ENCODE results near the gene TMEM108.

The TMEM108 gene

GRCh38 chr3:133268726-133269134, 230.5 kb downstream of the TMEM108 start:
- intact Hi-C loops (cut with DNase I; ENCODE audit: low total_unique reads), result no loop called here
- Histone ChIP-seq H3K4me3 (no peak overlapping the region), H3K27me3 (no peaks in the 10 kb centered on the region), H3K27ac (no peak overlapping the region), H3K36me3 (no peaks in the 10 kb centered on the region), H3K9me3 (no peaks in the 10 kb centered on the region), H3K4me1 (no peaks in the 10 kb centered on the region)
- DNase-seq, result no peak
- TF ChIP-seq CTCF (IDR thresholded peaks at IDR 0.05), result no peak

- Histone ChIP-seq H3K36me3 (no peaks in the 10 kb centered on the region), H3K4me1 (no peaks in the 10 kb centered on the region), H3K27ac (no peak overlapping the region), H3K27me3 (no peaks in the 10 kb centered on the region), H3K4me3 (no peak overlapping the region), H3K9me3 (no peaks in the 10 kb centered on the region)
- DNase-seq, result no peak
- TF ChIP-seq CTCF (IDR thresholded peaks at IDR 0.05), result no peak
- intact Hi-C loops (cut with DNase I; ENCODE audit: low total_unique reads), result no loop called here
Measured at GRCh38 chr3:133269393-133269792, 231.2 kb downstream of the TMEM108 start.

GRCh38 chr3:133270631-133271030, 232.4 kb downstream of the TMEM108 start:
- intact Hi-C loops (cut with DNase I; ENCODE audit: low total_unique reads), result no loop called here
- Histone ChIP-seq H3K27ac (no peak overlapping the region), H3K4me1 (no peaks in the 10 kb centered on the region), H3K9me3 (no peaks in the 10 kb centered on the region), H3K4me3 (no peak overlapping the region), H3K27me3 (no peaks in the 10 kb centered on the region), H3K36me3 (no peaks in the 10 kb centered on the region)
- no peak for DNase-seq
- no peak for TF ChIP-seq CTCF (IDR thresholded peaks at IDR 0.05)

GRCh38 chr3:133271042-133271441, 232.9 kb downstream of the TMEM108 start:
- Histone ChIP-seq H3K27me3 (no peaks in the 10 kb centered on the region), H3K36me3 (no peaks in the 10 kb centered on the region), H3K9me3 (no peaks in the 10 kb centered on the region), H3K4me1 (no peaks in the 10 kb centered on the region), H3K4me3 (no peak overlapping the region), H3K27ac (no peak overlapping the region)
- intact Hi-C loops (cut with DNase I; ENCODE audit: low total_unique reads), result no loop called here
- no peak for DNase-seq
- no peak for TF ChIP-seq CTCF (IDR thresholded peaks at IDR 0.05)

GRCh38 chr3:133271539-133271938, 233.3 kb downstream of the TMEM108 start:
- no peaks in the 10 kb centered on the region for H3K36me3 ChIP-seq
- no peaks in the 10 kb centered on the region for H3K9me3 ChIP-seq
- no peak for TF ChIP-seq CTCF (IDR thresholded peaks at IDR 0.05)
- intact Hi-C loops (cut with DNase I; ENCODE audit: low total_unique reads), result no loop called here
- no peak overlapping the region for H3K4me3 ChIP-seq
- H3K27me3 ChIP-seq, result no peaks in the 10 kb centered on the region
- no peak for DNase-seq
- H3K4me1 ChIP-seq, result no peaks in the 10 kb centered on the region
- no peak overlapping the region for H3K27ac ChIP-seq

- no peak for TF ChIP-seq CTCF (IDR thresholded peaks at IDR 0.05)
- no peak overlapping the region for H3K4me3 ChIP-seq
- H3K9me3 ChIP-seq, result no peaks in the 10 kb centered on the region
- DNase-seq, result no peak
- H3K4me1 ChIP-seq, result no peaks in the 10 kb centered on the region
- H3K27ac ChIP-seq, result no peak overlapping the region
- intact Hi-C loops (cut with DNase I; ENCODE audit: low total_unique reads), result no loop called here
- no peaks in the 10 kb centered on the region for H3K36me3 ChIP-seq
- H3K27me3 ChIP-seq, result no peaks in the 10 kb centered on the region
Measured at GRCh38 chr3:133273346-133273745, 235.2 kb downstream of the TMEM108 start.

Measured in tibial artery (tissue), 4 donors.